ES-I3 (cell line): ENCODE data around the gene DAPP1.
"Not testable (repeated sequence)": the region's sequence is repeated elsewhere in the genome, so short reads cannot be mapped to it uniquely, and the experiment has no call there.

Experiments
- H3K36me3 ChIP-seq: 2 replicates; pipeline ENCODE4 v1.6.1; 2013; ENCODE audit warnings: mild to moderate bottlenecking, low read length, control low read depth, moderate library complexity; ENCODE audit not compliant: insufficient read depth
- H3K4me1 ChIP-seq: 2 replicates; pipeline ENCODE4 v1.6.1; 2013; ENCODE audit warnings: mild to moderate bottlenecking, control low read depth, low read length; ENCODE audit not compliant: insufficient read depth
- H3K9ac ChIP-seq: 2 replicates; pipeline ENCODE4 v1.6.1; 2013; ENCODE audit warnings: low read depth, mild to moderate bottlenecking, low read length, moderate library complexity
- H3K9me3 ChIP-seq: 2 replicates; pipeline ENCODE4 v1.6.1; 2013; ENCODE audit warnings: mild to moderate bottlenecking, low read length, moderate library complexity; ENCODE audit not compliant: control insufficient read depth, insufficient read depth

The DAPP1 gene, protein sequence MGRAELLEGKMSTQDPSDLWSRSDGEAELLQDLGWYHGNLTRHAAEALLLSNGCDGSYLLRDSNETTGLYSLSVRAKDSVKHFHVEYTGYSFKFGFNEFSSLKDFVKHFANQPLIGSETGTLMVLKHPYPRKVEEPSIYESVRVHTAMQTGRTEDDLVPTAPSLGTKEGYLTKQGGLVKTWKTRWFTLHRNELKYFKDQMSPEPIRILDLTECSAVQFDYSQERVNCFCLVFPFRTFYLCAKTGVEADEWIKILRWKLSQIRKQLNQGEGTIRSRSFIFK

DNA sequence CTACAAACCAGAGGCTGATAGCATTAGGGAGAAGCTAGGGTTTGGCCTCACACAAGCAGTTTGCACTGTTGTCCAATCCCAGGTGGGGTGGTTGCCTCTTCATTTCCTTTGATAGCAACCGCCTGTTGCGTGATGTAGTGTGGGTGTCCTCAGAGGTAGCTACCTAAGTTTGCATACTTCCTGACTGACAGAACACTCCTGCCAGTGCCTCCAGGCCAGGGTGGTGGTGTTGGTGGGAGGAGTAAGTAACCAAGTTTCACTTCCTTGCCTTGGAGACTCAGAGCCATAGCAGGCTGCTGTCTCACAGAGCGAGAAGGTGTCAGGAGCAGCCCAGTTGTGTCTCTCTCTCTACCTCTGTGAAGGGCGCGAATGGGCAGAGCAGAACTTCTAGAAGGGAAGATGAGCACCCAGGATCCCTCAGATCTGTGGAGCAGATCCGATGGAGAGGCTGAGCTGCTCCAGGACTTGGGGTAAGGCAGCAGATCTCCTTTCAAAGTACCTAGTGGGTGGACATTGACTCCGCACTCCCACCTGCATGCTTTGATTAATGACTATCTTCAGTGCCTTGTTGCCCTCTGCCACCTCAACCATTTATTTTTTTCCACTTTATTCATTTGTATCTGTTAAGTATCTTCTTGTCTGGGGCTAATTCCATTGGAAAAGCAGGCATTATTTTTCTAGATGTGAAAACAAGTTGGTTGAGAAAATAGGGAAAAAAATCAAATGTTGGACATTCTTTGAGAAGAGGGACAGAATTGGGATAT is at the start of gene DAPP1:
Gene DAPP1, plus strand, starts transcription at position 283 of the 764 bp plus-strand sequence. Its CDS starts 87 bp downstream, at position 370.
- Histone ChIP-seq H3K9ac (no peak within 1 kb of the TSS), H3K4me1 (peaks cover 11% of the 10 kb centered on the region), H3K36me3 (no peaks in the 10 kb centered on the region), H3K9me3 (no peaks in the 10 kb centered on the region)

DNA sequence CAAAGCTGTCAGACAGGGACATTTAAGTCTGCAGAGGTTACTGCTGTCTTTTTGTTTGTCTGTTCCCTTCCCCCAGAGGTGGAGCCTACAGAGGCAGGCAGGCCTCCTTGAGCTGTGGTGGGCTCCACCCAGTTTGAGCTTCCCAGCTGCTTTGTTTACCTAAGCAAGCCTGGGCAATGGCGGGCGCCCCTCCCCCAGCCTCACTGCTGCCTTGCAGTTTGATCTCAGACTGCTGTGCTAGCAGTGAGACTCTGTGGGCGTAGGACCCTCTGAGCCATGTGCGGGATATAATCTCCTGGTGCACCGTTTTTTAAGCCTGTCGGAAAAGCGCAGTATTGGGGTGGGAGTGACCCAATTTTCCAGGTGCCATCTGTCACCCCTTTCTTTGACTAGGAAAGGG is 45.8 kb upstream of the DAPP1 start:
- not testable (repeated sequence) for H3K9ac ChIP-seq, H3K4me1 ChIP-seq, H3K9me3 ChIP-seq, H3K36me3 ChIP-seq

DNA sequence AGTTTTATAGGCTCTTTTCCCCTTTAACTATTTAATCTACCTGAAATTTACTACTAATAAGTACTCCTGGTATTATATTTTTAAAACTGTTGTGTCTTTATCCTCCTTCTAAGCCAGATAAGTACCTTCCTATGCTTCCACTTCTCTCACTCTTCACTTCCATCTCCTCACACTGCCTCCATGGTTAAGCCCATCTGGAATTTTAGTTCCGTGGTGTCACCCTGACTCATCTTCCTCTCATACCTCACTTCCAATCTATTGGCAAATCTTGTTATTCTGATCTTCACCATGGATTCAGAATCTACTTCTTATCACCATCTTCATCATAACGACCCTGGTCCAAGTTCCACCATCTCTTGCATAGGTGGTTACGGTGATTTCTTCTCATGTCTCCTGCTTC is 32.7 kb upstream of the DAPP1 start:
- Histone ChIP-seq H3K36me3 (no peaks in the 10 kb centered on the region), H3K9ac (no peak overlapping the region), H3K9me3 (no peaks in the 10 kb centered on the region), H3K4me1 (no peaks in the 10 kb centered on the region)

DNA sequence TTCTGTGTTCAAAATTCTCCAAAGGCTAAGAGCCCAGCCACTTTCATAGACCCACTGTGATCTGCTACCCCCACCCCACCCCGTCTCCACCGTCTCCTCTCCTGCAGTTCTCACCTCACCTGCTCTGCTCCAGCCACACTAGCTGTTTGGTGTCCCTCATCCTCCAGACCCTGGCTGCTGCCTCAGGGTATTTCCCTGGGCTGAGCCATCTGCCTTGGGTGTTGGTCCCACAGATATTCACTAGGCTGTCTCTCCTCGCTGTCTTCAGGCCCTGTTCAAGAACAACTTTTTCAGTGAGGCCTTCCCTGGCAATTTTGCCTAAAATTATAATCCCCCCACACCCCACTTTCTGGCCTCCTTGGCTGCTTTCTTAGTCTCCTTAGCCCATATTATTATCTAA is 31.8 kb upstream of the DAPP1 start:
- no peaks in the 10 kb centered on the region for H3K9me3 ChIP-seq
- H3K4me1 ChIP-seq: no peaks in the 10 kb centered on the region
- H3K36me3 ChIP-seq: no peaks in the 10 kb centered on the region
- no peak overlapping the region for H3K9ac ChIP-seq

DNA sequence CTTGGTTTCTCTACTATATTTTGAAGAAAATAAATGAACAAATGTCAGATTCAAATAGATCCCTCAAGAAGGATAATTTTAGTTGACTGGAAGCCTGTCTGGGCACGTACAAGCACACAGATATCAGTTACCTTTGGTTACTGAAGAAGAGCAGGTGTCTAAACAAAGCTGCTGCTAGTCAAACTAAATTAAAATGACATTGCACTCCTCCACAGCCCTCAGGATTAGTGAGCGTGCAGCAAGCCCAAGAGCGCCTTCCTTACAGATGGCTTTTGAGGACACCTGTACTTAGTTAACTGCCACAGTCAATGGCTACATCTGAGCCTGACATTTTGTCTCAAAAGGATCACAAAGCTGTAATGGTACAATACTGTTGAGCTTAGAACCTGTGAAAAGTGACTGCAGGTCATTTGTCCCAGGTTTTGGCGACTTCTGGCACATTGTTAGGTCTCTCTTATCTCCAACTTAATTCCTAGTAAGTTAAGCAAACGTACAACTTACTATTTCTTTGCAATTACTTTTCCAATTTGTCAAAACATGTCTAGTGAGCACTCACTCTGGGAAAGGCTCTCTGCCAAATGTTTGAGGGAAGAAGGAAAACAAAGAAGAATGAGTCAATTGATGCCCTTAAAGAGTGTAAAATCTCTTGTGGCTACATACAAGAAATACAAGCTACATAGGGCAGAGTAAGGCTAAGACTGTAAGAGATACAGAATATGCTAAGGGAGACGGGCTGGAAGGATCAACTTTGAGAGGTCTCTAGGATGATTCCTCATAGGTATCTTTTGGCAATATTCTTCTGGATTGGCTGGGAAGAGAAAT is 25.6 kb upstream of the DAPP1 start:
- H3K9ac ChIP-seq: no peak overlapping the region
- H3K9me3 ChIP-seq: no peaks in the 10 kb centered on the region
- H3K36me3 ChIP-seq: no peaks in the 10 kb centered on the region
- H3K4me1 ChIP-seq: no peaks in the 10 kb centered on the region

DNA sequence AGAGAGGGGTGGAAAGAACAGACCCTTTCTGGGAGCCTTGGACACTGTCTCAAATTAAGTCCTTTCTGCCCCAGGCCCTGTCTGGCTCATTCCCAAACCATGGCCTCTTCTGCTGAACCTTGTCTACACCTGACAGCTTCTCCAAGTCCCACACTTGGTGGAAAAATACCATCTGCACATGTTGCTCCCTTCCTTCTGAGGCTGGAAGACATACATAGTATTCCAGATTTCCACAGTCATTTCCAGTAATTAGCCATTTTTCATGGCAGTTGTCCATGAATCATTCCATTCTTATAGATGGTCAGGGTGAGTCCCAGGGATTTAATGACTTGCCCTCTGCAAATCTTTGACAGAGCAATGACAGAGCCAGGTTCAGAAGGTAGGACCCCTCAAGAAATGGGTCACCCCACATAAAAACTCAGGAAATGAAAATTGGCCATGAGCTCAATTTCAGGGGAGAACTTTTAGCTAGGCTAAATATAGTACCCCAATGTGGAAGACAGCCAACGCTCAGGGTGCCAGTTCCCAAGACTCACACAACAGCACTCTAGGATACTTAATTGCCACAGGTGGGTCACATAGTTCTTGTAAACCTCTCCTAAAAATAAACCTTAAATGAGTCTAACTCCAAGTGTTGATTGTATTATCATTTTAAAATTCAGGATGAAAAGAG is 16.2 kb upstream of the DAPP1 start:
- Histone ChIP-seq H3K36me3 (no peaks in the 10 kb centered on the region), H3K9me3 (no peaks in the 10 kb centered on the region; the same call in 1 of the 2 replicates), H3K4me1 (no peaks in the 10 kb centered on the region), H3K9ac (no peak overlapping the region)

DNA sequence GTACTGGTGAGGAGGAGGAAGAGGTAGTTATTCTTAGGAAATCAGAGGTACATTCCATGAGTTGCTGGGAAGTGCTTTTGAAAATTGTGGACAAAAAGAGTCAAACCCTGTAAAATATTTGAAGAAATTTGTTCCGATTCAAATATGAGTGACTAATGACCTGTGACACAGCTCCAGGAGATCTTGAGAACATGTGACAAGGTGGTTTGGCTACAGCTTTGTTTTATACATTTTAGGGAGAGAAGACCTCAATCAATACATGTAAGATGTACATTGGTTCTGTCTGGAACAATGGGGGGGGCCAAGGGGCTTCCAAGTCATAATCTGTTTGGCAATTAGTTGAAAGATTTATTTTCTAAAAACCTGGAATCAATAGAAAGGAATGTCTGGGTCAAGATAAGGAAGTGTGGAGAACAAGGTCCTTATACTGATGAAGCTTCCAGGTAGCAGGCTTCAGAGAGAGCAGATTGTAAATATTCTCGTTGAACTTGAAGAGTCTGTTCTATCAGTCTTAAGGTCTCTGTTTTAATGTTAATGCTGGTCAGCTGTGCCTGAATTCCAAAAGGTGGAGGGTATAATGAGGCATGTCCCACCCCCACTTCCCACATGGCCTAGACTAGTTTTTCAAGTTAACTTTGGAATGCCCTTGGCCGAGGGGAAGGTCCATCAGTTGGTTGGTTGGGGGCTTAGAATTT is 15.5 kb upstream of the DAPP1 start:
- Histone ChIP-seq H3K9me3 (no peaks in the 10 kb centered on the region; the same call in 1 of the 2 replicates), H3K4me1 (no peaks in the 10 kb centered on the region), H3K9ac (no peak overlapping the region), H3K36me3 (no peaks in the 10 kb centered on the region)

DNA sequence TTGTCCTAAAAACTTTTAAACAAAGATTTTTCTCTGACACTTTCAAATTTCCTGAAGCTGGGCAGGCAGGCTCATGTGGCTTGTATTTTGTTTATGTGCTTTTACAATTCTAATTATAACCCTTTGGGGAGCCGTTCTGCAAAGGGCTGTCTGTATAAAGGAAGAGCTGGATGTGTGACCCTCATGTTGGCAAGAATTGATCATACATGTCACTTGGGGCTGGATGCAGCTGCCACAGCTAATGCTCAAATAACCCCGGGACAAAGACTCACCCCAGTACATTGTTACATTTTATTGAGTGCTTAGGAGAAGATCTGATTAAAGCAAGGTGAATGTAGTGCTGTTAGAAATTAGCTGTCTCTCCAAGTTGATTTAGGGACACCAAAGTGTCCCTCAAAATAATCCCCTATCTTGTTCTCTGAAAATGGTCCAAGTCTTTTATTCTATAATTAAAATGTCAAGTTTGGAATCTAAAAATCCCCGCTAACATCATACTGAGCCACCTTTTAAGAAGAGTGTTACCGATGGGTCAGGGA is 13.0 kb upstream of the DAPP1 start:
- Histone ChIP-seq H3K9ac (no peak overlapping the region), H3K36me3 (no peaks in the 10 kb centered on the region), H3K4me1 (no peaks in the 10 kb centered on the region), H3K9me3 (no peaks in the 10 kb centered on the region)

DNA sequence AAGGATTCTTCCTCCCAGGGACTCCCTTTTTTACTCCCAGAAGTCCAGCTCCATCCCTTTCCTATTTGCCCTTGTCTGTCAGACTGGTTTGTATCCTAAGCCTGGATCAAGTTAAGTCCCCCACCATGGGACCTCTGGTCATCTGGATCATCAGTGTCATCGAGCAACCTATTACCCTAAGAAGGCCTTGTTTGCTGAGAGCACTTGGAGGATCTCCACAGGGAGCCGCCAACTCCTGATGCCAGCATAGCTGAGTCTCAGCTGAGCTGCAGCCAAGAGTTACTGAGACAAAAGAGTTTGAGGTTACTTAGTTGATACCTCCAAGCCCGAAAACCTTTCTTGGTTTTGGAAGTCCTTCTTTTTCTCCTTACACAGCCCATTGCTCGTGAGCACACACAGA is 10.1 kb upstream of the DAPP1 start:
- Histone ChIP-seq H3K4me1 (no peaks in the 10 kb centered on the region), H3K9me3 (no peaks in the 10 kb centered on the region), H3K36me3 (no peaks in the 10 kb centered on the region), H3K9ac (no peak overlapping the region)

DNA sequence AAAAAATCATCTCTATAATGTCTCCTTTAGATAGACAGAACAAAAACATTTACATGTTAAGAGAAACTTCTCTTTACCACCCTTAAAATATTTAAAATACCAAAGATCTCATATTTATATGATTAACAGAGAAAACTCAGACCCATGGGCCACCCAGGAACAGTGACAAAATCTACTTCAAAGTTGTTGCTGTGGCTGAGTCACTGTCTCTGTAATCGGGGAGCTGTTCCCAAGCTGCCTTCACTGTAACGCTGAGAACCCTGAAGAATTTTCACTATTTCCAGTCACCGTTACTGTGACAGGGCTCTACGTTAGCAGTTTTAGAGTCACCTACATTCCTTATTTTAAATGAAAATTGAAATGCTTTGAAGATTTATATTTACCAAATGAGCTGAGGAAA is 9.0 kb upstream of the DAPP1 start:
- no peaks in the 10 kb centered on the region for H3K4me1 ChIP-seq
- H3K9ac ChIP-seq: no peak overlapping the region
- H3K9me3 ChIP-seq: no peaks in the 10 kb centered on the region
- H3K36me3 ChIP-seq: no peaks in the 10 kb centered on the region

DNA sequence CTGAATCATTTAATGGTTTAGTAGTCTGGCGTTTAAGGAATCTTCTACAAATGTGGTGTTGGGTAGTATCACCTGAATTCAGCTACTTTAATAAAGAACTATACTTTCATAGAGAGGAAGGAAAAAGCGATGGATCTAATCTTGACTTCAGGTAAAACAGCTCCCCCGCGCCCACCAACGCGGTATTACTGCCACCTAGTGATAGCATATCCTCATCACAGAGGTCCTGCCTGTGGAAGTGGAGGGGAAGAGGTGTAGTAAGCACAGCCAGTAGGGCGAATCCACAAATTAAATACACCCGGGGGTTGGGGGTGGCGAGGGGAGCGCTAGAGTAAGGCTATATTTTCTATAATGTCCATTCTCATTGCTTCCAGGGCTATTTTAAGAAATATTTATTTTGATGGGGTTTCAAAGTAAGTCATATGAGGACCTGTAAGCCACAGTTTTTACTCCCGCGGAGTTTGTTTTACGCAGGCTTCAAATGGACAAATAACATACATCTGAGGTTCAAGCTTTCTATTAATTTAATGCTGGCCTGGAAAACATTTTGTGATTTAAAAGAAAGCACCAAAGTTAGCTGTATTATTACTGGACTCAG is 8.3 kb upstream of the DAPP1 start:
- Histone ChIP-seq H3K4me1 (no peaks in the 10 kb centered on the region), H3K36me3 (no peaks in the 10 kb centered on the region), H3K9ac (no peak overlapping the region), H3K9me3 (no peaks in the 10 kb centered on the region)

DNA sequence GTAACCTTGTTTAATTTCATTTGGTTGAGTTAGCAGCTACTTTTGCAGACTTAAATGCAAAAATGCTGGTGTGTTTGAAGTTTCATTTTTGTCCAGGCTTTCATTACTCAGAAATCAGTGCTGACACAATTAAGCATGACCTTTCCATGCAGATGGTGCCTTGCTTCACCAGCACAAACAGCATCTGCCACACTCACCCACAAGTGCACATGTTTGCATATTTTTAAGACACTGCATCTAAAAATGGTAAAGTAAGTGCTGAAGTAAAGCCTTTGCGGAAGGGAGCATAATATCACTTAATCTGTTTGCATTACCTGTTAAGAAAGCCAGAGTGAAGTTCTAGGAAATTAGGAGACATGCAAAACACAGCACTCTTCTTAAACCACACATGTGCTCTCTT is 7.3 kb upstream of the DAPP1 start:
- Histone ChIP-seq H3K9me3 (no peaks in the 10 kb centered on the region), H3K9ac (no peak overlapping the region), H3K4me1 (no peaks in the 10 kb centered on the region), H3K36me3 (no peaks in the 10 kb centered on the region)

DNA sequence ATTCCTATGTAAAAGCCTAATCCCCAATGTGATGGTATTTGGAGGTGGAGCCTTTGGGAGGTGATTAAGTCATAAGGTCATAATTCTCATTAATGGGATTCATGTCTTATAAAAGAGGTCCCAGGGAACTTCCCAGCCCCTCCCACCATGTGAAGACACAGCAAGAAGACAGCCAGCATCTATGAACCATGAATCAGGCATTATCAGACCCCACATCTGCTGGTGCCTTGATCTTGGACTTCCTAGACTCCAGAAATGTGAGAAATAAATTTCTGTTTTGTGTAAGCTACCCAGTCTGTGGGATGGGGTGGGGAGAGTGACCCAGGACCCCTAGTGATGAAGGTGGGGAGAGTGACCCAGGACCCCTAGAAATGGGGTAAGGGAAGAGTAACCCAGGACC is 6.1 kb upstream of the DAPP1 start:
- Histone ChIP-seq H3K36me3 (no peaks in the 10 kb centered on the region), H3K9me3 (no peaks in the 10 kb centered on the region), H3K9ac (no peak overlapping the region), H3K4me1 (peaks cover 8% of the 10 kb centered on the region; the same call in 1 of the 2 replicates)
